ENCODE data around the gene UBQLN1.
"Not testable (repeated sequence)": the region's sequence is repeated elsewhere in the genome, so short reads cannot be mapped to it uniquely, and the experiment has no call there.

Gene UBQLN1

DNA sequence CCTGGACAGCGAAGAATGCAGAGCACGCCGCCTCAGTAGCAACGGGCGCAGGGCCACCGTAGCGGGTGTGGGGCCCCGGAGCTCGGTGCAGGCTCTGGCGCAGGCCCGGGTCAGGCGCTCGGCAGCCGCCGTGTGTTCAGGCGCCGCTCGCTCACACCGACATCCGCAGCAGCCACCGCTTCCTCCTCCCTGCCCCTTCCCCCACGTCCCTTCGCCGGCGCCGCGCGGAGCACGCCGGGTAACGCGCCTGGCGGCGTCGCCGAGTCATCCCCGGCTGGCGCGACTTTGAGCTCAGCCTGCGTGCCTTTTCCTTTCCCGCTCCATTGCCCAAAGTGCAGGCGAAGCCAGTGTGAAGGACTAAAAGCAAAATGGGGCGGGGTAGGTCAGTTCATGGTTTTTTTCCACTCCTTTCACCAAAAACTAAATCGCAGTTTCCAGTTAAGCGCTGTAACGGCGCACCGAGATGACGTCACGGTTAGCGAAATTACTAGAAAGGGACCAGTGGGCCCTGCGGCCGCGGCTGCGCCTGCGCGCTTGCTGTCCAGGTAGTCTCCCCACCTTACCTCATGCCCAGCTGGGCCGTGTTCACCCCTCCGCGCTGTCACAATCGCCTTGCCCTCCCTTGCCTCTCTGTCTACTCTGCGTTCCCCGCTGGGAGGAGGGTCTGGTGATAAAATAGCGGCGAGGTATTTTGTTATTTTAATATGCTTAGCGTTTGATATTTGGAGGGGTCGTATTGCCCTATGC is at the start of gene UBQLN1:
TSS of gene UBQLN1 (minus strand) at position 191 of the 747 bp plus-strand sequence. CDS start 279 bp downstream, outside the sequence.
- DNase-seq (ENCODE audit: low spot score): peak; percentile 98

DNA sequence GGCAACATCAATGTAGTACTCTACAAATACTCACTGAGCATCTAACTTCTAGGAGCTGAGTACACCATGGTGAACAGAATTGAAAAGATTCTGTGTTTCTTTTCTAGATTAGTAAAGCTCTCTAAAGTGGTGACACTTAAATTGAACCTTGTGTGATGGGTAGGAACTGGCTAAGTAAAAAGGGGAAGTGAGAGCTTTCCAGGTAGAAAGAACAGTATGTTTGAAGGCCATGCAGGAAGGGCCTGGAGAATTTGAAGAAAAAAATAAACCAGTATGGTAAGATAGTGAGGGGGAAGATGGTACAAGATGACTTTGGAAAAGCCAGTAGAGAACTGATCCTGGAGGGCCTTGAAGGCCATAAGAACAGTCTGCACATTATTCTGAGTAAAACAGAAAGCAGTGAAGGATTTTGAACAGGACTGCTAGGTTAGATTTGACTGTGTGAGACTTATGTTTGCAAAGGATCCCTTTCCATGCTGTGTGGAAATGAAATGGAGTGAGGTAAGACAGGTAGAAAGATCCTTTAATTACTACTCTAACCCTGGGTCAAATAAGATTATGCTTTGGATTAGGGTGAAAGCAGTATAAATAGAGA is 46.7 kb upstream of the UBQLN1 start:
- no peak for DNase-seq (ENCODE audit: low spot score)

DNA sequence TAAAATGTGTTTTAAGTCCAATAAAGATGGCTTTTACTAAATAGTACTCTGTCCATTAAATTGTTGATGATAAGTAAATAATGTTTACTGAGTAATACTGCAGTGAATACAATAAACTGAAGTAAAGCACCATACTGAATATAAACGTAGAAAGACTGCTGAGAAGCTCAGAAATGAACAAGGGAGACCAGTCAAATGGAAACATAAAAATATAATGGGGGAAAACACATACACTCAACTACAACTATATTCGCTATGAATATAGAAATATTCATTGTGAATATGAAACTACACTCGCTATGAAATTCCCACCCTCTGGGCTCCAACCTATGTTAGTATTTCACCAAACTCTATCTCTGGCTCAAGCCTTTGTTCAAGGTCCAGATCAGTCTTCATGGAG is 41.9 kb upstream of the UBQLN1 start:
- DNase-seq (ENCODE audit: low spot score): no peak

DNA sequence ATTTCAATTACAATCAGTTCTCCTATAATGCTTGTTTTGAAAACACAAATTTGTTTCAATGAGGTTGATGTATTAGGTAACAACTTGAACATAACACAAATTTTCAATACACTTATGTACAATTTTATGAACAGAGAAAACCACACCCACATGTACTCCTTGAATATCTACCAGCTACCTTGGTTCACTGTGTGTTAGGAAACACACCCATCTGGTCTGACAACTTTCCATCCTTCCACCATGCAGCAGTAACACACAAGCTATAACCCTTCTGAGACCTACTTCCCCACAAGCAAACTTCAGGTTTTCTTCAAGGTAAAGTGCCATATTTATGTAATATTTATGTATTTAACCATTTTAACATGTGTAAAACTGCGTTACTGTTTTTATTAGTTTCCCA is 36.4 kb upstream of the UBQLN1 start:
- DNase-seq (ENCODE audit: low spot score): no peak

DNA sequence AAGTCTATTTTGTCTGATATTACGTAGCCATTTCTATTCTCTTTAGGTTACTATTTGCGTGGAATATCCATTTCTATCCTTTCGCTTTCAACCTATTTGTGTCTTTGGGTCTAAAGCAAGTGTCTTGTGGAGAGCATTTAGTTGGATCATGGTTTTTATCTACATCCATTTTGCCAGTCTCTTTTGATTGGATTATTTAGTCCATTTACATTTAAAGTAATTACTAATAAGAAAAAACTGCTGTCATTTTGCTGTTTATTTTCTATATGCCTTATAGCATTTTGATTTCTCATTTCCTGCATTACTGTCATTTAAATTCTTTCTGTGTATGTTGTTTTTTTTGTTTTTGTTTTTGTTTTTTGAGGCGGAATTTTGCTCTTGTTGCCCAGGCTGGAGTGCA is 26.0 kb upstream of the UBQLN1 start:
- no peak for DNase-seq (ENCODE audit: low spot score)

DNA sequence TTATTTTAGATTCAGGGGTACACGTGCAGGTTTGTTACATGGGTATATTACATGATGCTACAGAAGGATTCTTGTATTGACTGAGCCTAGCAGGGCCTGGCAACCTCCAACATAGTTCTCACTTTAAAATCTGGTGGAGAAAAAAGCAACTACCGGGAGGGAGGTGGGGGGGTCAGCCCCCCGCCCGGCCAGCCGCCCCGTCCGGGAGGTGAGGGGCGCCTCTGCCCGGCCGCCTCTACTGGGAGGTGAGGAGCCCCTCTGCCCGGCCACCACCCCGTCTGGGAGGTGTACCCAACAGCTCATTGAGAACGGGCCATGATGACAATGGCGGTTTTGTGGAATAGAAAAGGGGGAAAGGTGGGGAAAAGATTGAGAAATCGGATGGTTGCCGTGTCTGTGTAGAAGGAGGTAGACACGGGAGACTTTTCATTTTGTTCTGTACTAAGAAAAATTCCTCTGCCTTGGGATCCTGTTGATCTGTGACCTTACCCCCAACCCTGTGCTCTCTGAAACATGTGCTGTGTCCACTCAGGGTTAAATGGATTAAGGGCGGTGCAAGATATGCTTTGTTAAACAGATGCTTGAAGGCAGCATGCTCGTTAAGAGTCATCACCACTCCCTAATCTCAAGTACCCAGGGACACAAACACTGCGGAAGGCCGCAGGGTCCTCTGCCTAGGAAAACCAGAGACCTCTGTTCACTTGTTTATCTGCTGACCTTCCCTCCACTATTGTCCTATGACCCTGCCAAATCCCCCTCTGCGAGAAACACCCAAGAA is 21.0 kb upstream of the UBQLN1 start:
- DNase-seq (ENCODE audit: low spot score): not testable (repeated sequence)

DNA sequence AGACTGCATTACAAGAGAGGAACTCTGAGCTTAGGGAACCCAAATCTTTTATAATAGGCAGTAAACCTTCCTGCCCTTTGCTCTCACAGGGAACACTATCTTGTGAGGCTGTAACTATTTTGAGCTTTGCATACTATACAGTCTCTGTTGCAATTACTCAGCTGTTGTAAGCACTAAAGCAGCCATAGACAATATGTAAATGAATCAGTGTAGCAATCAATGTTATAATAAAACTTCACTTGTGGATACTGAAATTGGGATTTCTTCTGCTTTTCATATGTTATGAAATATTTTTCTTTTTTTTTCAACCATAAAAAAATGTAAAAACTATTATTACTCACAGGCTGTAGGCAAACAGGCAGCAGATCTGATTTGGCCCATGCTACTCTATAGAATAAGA is 16.7 kb upstream of the UBQLN1 start:
- no peak for DNase-seq (ENCODE audit: low spot score)

DNA sequence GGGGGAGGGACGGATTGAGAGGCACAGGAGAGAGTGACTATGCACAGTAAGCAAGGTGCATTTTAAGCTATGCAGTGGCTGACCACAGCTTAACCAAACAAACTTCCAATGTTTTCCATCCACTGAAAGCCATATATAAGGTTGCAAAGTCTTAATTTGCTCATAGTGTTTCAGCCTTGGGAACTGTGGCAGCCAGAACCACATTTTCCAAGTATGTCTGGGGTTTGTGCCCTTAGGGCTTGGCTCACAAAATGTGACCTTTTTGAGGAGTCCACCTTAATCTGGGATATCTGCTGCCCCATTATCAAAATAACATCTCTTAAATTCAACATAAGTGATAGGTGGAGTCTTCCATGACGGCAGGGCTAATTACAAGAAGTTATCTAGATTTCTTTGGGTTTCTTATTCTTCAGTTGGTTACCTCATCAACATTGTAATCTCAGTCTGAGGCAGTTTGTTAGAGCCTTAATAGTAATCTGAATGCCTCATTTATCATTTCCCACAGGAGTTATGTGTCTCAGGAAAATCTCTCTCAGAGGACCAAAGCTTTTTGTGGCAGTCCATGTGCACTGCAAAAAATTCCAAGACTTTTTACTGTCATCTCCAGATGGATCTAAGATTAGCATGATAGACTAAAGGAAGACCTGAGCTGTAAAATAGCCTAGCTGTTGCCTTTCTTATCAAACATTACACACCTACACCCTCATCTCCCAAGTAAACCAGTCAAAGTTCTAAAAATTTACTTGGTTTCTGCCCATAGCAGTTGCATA is 15.2 kb upstream of the UBQLN1 start:
- DNase-seq (ENCODE audit: low spot score): no peak

DNA sequence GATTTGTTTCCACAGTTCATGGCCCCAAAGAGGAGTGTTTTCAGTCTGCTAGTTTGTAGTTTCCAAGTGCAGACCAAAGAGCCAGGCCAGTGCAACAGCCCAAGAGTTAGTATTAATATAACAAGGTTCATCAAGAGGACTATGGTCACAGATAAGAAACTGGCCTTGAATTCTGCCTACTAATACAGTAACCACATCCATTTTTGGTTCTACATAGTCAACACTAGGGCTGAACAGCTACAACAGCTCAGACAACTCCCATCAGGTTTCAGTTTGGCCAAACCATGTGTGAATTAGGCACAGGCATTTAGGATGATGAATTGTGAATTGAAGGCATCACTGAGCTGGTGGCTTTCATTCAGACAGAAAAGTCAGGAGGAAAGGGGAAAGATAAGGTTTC is 13.8 kb upstream of the UBQLN1 start:
- DNase-seq (ENCODE audit: low spot score): no peak

DNA sequence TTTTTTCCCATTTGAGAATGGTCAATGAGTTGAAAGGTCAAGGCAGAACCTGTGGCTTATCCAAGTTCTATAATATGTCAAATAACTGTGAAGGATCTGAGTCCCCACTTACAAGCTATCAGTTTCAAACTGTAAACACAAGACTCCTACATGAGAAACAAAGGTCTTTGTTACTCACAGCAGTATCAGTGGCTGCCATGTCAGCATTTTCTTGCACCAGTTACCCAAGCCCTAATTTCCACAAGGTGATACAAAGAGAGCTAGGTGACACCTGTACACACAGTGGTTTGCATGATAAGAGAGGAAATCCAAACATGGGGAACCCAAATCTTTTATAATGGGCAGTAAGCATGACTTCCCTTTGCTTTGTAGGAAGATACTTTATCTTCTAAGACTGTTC is 8.0 kb upstream of the UBQLN1 start:
- no peak for DNase-seq (ENCODE audit: low spot score)

DNA sequence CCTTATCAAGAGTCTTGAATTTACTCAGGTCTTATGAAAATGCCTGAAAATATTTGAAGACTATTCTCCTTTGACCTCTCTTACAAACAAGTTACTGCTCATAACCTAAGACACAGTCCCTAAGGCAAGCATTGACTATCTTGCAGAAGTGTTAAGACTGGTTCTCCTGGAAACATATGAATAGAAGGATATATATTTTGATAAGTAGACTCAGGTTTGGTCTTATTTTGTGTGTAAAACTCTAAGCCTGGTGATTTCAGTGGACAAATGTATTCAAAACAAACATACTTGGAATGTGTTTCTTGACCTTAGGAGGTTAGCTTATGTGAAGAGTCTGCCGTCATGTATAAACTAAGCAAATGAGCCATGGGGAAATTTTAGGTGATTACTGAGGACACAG is 7.5 kb upstream of the UBQLN1 start:
- DNase-seq (ENCODE audit: low spot score): no peak

DNA sequence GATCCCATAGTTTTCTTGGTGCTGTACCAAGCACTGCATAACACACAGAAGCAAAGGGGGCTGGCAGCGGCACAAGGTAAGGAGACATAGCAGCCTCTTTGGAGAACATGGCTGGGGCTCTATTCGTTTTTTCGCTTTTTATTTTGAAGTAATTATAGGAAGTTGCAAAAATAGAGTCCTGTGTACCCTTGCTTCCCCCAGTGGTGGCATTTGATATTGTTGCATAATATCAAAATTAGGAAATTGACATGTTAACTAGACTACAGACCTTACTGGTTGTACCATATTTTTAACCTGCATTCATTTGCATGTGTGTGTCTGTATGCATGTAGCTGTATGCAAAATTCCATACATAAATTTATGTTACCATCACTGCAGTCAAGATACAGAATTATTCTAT is 6.6 kb upstream of the UBQLN1 start:
- DNase-seq (ENCODE audit: low spot score): no peak

DNA sequence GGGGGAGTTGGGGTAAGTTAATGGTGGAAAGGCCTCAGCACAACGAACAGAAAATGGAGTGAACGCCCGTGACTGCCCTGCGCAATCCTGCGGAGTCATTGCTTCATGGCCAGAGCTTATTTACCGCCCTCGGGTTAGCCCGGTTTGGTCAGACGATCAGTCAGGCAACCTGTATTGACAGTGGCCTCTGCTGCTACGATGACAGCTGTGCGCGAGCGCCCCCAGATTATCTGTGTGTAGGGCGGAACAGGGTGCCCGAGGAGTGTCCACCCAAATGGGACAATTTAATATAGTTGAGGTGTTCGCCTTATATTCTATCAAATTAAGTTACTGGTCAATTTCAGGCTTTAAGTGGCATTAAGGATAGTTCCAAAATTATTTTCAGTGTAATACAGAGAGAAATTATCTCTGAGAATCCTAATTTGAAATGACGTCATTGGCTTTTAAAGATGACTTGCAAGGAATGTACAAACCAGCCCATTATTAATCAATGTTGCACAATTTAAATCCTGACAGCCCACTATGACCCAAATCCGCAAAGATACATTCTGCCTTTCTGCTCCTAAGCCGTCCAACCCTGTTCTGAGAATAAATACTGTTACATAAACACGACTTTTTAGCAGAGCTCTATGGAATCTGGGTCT is 879 bp upstream of the UBQLN1 start:
- DNase-seq (ENCODE audit: low spot score): peak; percentile 66

DNA sequence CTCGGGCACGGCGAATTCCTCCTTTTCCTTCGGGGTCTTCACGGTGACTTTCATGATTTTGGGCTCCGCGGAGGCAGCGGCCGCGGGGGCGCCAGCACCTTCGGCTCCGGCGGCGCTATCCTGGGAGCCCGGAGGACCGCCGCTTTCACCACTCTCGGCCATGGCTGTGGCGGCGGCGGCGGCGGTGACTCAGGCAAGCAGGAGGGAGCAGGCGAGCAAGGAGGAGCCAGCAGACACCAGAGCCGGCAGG is 315 bp downstream of the UBQLN1 start:
- no peak for DNase-seq (ENCODE audit: low spot score)

DNA sequence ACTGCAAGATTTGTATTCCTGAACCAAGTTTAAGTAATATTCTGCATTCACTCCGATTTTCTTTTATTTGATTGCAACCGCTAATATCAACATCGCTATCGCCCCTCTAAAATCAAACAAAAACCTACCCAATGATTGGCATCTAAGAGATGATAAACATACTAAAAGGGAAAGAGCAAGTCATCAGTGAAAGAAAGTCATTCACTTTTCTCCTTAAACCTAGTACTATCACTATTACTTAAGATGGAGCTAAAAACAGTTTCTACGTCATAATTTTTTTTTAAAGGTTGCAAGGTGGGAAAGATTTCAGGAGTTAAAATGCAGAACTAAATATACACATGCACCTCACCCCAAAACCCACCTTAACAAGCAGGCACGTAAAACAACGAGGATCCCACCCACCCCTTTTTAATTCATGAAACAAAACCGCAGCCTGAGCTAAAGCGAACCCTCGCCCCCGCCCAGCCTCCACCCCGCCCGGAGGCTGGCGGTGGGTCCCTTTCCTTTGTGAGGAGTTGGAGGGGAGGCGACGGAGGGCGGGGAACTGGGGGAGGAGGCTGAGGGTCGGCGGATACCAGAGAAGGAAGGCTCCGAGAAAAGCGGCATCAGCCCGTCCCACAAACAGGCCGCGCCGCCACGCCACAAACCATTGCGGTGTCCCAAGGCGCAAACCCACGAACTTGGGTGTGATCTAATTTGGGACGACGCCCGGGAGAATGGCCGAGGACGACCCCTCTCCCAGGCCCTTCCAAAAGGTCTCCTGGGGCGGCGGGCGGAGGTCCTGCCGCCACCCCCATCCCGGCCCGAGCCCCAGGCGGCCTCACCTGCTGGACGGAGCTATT is 861 bp downstream of the UBQLN1 start:
- DNase-seq (ENCODE audit: low spot score): peak; percentile 79

DNA sequence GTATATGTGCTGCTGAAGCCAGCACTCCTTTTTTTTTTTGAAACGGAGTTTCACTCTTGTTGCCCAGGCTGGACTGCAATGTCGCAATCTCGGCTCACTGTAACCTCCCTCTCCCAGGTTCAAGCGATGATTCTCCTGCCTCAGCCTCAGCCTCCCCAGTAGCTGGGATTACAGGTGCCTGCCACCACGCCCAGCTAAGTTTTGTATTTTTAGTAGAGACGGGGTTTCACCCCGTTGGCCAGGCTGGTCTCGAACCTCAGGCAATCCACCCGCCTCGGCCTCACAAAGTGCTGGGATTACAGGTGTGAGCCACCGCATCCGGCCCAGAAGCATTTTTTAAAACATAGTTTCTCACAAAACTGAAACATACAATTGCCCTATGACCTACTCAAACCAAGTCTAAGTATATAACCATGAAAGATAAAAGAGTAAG is 2.5 kb downstream of the UBQLN1 start:
- DNase-seq (ENCODE audit: low spot score): not testable (repeated sequence)

DNA sequence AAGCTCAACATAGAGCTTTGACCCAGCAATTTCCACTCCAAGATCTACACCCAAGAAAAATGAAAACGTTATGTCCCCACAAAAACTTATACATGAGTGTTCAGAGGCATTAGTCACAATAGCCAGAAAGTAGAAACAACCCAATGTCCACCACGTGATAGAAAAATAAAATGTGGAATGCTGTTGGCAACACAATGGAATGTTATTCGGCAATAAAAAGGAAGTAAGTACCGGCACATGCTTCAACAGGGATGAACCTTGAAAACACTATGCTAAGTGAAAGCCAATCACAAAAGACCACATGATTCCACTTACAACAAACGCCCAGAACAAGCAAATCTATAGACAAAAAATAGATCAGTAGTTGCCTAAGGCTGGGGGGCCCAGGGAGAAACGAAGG is 6.0 kb downstream of the UBQLN1 start:
- DNase-seq (ENCODE audit: low spot score): no peak

DNA sequence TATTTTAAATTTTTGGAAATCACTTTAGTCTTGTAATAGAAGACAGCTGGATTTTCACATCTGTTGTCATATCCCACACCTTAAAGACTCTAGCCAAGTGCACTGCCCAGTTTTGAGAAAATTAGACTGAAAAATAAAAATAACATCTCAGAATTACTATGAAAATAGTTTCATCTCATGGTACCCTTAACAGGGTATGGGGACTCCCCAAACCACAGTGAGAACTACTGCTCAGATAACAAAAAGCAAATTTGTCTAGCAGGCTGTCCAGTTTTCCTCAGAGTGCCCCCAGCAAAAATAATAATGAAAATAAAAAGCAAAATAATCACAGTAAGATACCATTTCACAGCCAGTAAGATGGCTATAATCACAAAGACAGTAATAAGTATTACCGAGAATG is 6.5 kb downstream of the UBQLN1 start:
- DNase-seq (ENCODE audit: low spot score): no peak

DNA sequence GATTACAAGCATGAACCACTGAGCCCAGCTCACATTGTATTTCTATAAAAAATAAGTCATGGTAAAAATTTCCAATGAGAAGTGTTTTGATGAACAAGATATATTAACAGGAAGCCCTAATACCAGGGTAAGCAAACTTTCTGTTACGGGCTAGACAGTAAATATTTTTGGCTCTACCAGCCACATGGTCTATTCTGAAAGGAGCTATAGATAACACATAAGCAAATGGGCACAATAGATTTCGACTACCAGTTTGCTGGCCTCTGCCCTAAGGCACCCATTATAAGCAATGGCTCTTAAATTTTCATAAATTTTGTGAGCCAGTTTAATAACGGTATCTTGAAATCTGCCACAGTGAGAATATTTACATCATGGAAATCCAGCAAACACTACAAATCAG is 8.1 kb downstream of the UBQLN1 start:
- DNase-seq (ENCODE audit: low spot score): no peak

DNA sequence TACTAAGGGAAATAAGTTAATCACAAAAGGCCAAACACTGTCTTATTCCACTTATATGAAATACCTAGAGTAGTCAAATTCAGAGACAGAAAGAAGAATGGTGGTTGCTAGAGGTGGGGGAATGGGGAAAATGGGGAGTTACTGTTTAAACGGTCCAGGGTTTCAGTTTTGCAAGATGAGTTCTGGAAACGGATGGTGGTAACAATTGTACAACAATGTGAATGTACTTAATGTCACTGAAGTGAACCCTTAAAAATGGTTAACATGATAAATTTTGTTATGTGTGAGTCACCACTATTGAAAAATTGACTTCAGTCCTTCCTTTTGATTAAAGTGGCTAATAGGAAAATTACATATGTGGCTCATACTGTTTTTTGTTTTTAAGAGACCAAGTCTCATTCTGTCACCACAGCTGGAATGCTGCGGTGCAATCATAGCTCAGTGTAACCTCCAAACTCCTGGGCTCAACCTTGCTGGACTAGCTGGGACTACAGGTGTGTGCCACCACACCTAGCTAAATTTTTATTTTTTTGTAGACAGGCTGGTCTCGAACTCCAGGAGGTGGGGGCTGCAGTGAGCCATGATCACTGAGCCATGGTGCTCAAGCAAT is 8.7 kb downstream of the UBQLN1 start:
- DNase-seq (ENCODE audit: low spot score): no peak

DNA sequence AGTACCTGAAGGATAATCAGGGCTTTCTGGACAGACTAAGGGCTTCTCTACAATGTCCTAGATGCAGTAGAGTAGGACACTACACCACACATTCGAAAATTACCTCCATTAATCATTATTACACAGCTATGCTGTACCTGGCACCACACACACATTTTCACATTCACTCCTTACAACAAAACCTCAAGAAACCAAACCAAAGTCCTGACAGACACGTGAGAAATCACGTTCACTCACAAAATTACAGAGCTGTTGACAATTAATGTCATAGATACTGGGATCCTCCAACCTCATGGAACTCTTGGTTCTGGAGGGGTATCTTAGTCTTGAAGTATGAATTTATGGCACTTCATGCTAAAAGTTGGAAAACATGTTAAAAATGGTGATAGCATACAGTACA is 16.3 kb downstream of the UBQLN1 start:
- DNase-seq (ENCODE audit: low spot score): no peak

Measured in iPS-NIHi11 (cell line).